Cortex of kidney (tissue), 1 donor: ENCODE results near the gene EVA1C.
"Not testable (repeated sequence)": the region's sequence is repeated elsewhere in the genome, so short reads cannot be mapped to it uniquely, and the experiment has no call there.

Experiments
- DNase-seq: peaks from one replicate; lab custom pipeline; 2025; lab: John Stamatoyannopoulos, UW

Gene EVA1C

GRCh38 chr21:32412162-32413014 lies at the start of gene EVA1C:
EVA1C (plus strand) TSS chr21:32412706; CDS start chr21:32412854, 148 bp downstream.
- DNase-seq: peak; percentile 13

- no peak for DNase-seq
Measured at GRCh38 chr21:32364387-32364786, 48.1 kb upstream of the EVA1C start.

GRCh38 chr21:32364796-32365195 lies 47.7 kb upstream of the EVA1C start:
- no peak for DNase-seq

- no peak for DNase-seq
Measured at GRCh38 chr21:32366191-32366590, 46.3 kb upstream of the EVA1C start.

GRCh38 chr21:32367158-32367557 lies 45.3 kb upstream of the EVA1C start:
- no peak for DNase-seq

GRCh38 chr21:32368386-32368785 lies 44.1 kb upstream of the EVA1C start:
- no peak for DNase-seq

GRCh38 chr21:32368961-32369360 lies 43.5 kb upstream of the EVA1C start:
- not testable (repeated sequence) for DNase-seq

- DNase-seq: no peak
Measured at GRCh38 chr21:32370998-32371766, 41.3 kb upstream of the EVA1C start.

GRCh38 chr21:32371913-32372314 lies 40.6 kb upstream of the EVA1C start:
- no peak for DNase-seq

GRCh38 chr21:32372755-32373154 lies 39.8 kb upstream of the EVA1C start:
- no peak for DNase-seq

GRCh38 chr21:32377506-32377905 lies 35.0 kb upstream of the EVA1C start:
- DNase-seq: no peak

- DNase-seq: no peak
Measured at GRCh38 chr21:32377991-32378390, 34.5 kb upstream of the EVA1C start.

GRCh38 chr21:32378956-32379355 lies 33.5 kb upstream of the EVA1C start:
- no peak for DNase-seq

- DNase-seq: no peak
Measured at GRCh38 chr21:32380940-32381339, 31.6 kb upstream of the EVA1C start.

GRCh38 chr21:32381571-32381970 lies 30.9 kb upstream of the EVA1C start:
- DNase-seq: no peak

GRCh38 chr21:32382108-32382644 lies 30.3 kb upstream of the EVA1C start:
- no peak for DNase-seq

- DNase-seq: no peak
Measured at GRCh38 chr21:32383812-32384211, 28.7 kb upstream of the EVA1C start.

- no peak for DNase-seq
Measured at GRCh38 chr21:32386195-32386870, 26.2 kb upstream of the EVA1C start.

GRCh38 chr21:32387151-32387550 lies 25.4 kb upstream of the EVA1C start:
- no peak for DNase-seq

GRCh38 chr21:32388306-32388705 lies 24.2 kb upstream of the EVA1C start:
- no peak for DNase-seq

GRCh38 chr21:32389337-32390015 lies 23.0 kb upstream of the EVA1C start:
- DNase-seq: no peak
